SK-N-SH (cell line): ENCODE measurements around the gene HECW1. TPM values are rescaled to one million over a fixed set of nuclear protein-coding genes. Genes with fewer than 3 reads are reported as not detected.

ENCODE experiments used
- CHD2 ChIP-seq: fragments of 150-350 bp; IDR thresholded peaks from 2 replicates; pipeline ENCODE4 v1.6.1; 2018; ENCODE audit warnings: low read length; ENCODE audit not compliant: partially characterized antibody
- CTCF ChIP-seq: fragments of 200-600 bp; sonication (generic); IDR thresholded peaks from 2 replicates; pipeline ENCODE4 v1.6.1; 2017; ENCODE audit warnings: antibody characterized with exemption, mild to moderate bottlenecking, moderate library complexity
- EZH2phosphoT487 ChIP-seq: fragments of 200-600 bp; sonication (generic); IDR thresholded peaks from 2 replicates; pipeline ENCODE4 v1.6.1; 2017; ENCODE audit warnings: low read depth, mixed run types, mild to moderate bottlenecking, antibody characterized with exemption, moderate library complexity, borderline replicate concordance
- FOSL2 ChIP-seq: IDR thresholded peaks from 2 replicates; pipeline ENCODE4 v1.4.0; 2012; ENCODE audit warnings: low read depth, mild to moderate bottlenecking, moderate library complexity, borderline replicate concordance
- FOXJ3 ChIP-seq: sonication (generic); formaldehyde crosslinking; IDR thresholded peaks from 2 replicates; pipeline ENCODE4 v1.5.1; 2020; ENCODE audit warnings: mild to moderate bottlenecking, missing genetic modification reagents
- GABPA ChIP-seq: IDR thresholded peaks from 2 replicates; pipeline ENCODE4 v1.4.0; 2012; ENCODE audit warnings: low read depth, mild to moderate bottlenecking
- GATA2 ChIP-seq: sonication (generic); formaldehyde crosslinking; IDR thresholded peaks from 2 replicates; pipeline ENCODE4 v1.5.0; 2020; ENCODE audit warnings: mild to moderate bottlenecking, missing genetic modification reagents
- JUND ChIP-seq: IDR thresholded peaks from 2 replicates; pipeline ENCODE4 v1.4.0; 2012
- MEF2A ChIP-seq: IDR thresholded peaks from 2 replicates; pipeline ENCODE4 v1.4.0; 2012; ENCODE audit warnings: low read depth, borderline replicate concordance
- MXI1 ChIP-seq: IDR thresholded peaks from 2 replicates; pipeline ENCODE4 v1.6.1; 2012; ENCODE audit warnings: mild to moderate bottlenecking, low read depth, low read length, improper control_type of control experiment
- NFIC ChIP-seq: IDR thresholded peaks from 2 replicates; pipeline ENCODE4 v1.4.0; 2012; ENCODE audit warnings: borderline replicate concordance
- NRF1 ChIP-seq: IDR thresholded peaks from 2 replicates; pipeline ENCODE4 v1.6.1; 2012; ENCODE audit warnings: low read depth, mild to moderate bottlenecking, low read length
- PBX3 ChIP-seq: IDR thresholded peaks from 2 replicates; pipeline ENCODE4; 2012
- RAD21 ChIP-seq: IDR thresholded peaks from 2 replicates; pipeline ENCODE4 v1.6.1; 2012; ENCODE audit warnings: mild to moderate bottlenecking, low read length
- REST ChIP-seq: IDR thresholded peaks from 2 replicates; pipeline ENCODE4 v1.6.1; 2012; ENCODE audit warnings: mild to moderate bottlenecking, low read depth, low read length, moderate library complexity
- RFX5 ChIP-seq: IDR thresholded peaks from 2 replicates; pipeline ENCODE4 v1.6.1; 2012; ENCODE audit warnings: mild to moderate bottlenecking, improper control_type of control experiment, low read length
- RXRA ChIP-seq: IDR thresholded peaks from 2 replicates; pipeline ENCODE4 v1.4.0; 2012; ENCODE audit warnings: low read depth, mild to moderate bottlenecking, borderline replicate concordance
- SIN3A ChIP-seq: IDR thresholded peaks from 2 replicates; pipeline ENCODE4 v1.6.1; 2012; ENCODE audit warnings: low read depth, mild to moderate bottlenecking, low read length, moderate library complexity, borderline replicate concordance
- SMC3 ChIP-seq: IDR thresholded peaks from 2 replicates; pipeline ENCODE4 v1.6.1; 2012; ENCODE audit warnings: low read depth, low read length, improper control_type of control experiment
- TAF1 ChIP-seq: IDR thresholded peaks from 2 replicates; pipeline ENCODE4 v1.6.1; 2012; ENCODE audit warnings: low read depth, mild to moderate bottlenecking, low read length, moderate library complexity, borderline replicate concordance
- TEAD4 ChIP-seq: IDR thresholded peaks from 2 replicates; pipeline ENCODE4 v1.4.0; 2012; ENCODE audit warnings: mild to moderate bottlenecking, borderline replicate concordance; ENCODE audit not compliant: insufficient read depth
- polyA plus RNA-seq, 3 experiments: library from polyadenylated mRNA; depleted of rRNA; stranded (reverse); fragments of >200 nt; gene quantifications; 2 replicates each; pipeline ENCODE4 v1.2.3, GENCODE V29; 2012
- TF ChIP-seq, protein P1 (sequence below): fragments of 150-350 bp; IDR thresholded peaks from 2 replicates; pipeline ENCODE4 v1.6.1; 2017; ENCODE audit warnings: antibody characterized with exemption, low read length, low read depth, borderline replicate concordance

The HECW1 gene
- polyA plus RNA-seq, 1 of the 3 experiments (the other 2 are of a cell fraction): not detected

DNA sequence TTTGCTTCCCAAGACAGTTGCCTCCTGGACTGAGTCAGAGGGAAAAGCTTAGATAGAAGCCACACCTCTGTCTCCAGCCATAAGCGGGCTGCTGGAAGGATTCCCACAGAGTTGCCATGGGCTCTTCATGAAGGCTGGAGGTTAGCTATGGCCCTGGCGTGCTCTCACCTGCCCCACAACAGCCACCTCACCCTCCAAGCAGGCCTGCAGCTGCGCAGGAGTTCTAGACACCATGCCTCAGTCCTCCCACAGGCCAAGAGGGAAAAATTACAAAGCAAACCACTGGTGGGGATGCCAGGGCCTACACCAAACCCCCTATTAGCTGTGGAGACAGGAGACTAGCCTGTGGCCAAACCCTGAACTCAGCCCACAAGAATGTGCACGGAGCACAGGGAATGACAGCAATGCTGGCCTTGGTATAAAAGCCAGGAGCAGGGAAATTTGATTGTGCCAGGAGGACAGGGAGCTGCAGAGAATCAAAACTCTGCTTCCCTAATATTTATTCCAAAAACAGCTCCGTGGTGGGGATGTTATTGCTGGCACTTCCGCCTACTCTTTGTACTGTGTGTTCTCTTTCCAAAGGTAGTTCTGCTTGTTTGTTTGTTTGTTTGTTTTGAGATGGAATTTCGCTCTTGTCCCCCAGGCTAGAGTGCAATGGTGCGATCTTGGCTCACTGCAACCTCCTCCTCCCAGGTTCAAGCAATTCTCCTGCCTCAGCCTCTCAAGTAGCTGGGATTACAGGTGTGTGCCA is 410.1 kb downstream of the HECW1 start (continued):
- TF ChIP-seq SMC3 (no peak), CTCF (no peak), NFIC (peak; percentile 41; the same call in 1 of the 2 replicates), FOXJ3 (CRISPR knock-in tag) (no peak), RFX5 (no peak), CHD2 (no peak), RXRA (no peak), MEF2A (no peak), NRF1 (no peak), RAD21 (no peak), PBX3 (0 out of 2 replicates have a peak, but pooled peaks have one; percentile 18), REST (no peak), FOSL2 (no peak), GABPA (no peak), GATA2 (CRISPR knock-in tag) (no peak), MXI1 (no peak), EZH2phosphoT487 (no peak), TEAD4 (0 out of 2 replicates have a peak, but pooled peaks have one; percentile 31), JUND (0 out of 2 replicates have a peak, but pooled peaks have one; percentile 18), SIN3A (no peak), TAF1 (no peak)
- TF ChIP-seq, protein P1, sequence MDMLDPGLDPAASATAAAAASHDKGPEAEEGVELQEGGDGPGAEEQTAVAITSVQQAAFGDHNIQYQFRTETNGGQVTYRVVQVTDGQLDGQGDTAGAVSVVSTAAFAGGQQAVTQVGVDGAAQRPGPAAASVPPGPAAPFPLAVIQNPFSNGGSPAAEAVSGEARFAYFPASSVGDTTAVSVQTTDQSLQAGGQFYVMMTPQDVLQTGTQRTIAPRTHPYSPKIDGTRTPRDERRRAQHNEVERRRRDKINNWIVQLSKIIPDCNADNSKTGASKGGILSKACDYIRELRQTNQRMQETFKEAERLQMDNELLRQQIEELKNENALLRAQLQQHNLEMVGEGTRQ: no peak
